Transverse colon (tissue), 4 donors: Measurements from ENCODE around the gene SNTG2.

Source experiments
- POLR2A ChIP-seq: fragments of 450-650 bp; IDR thresholded peaks from one replicate; pipeline ENCODE4 v1.6.1; 2016; ENCODE audit warnings: antibody characterized with exemption, mild to moderate bottlenecking, moderate library complexity
- POLR2AphosphoS5 ChIP-seq, 3 donors: sonication (generic); formaldehyde crosslinking; IDR thresholded peaks; one replicate each; pipeline ENCODE4 v1.6.1; 2016; ENCODE audit warnings: antibody characterized with exemption in 3 of 3
- TF ChIP-seq, protein P1 (sequence below), 5 experiments: fragments of 200-600 bp in 3 of 5; fragments of 450-650 bp in 2 of 5; sonication (generic) in 3 of 5; IDR thresholded peaks; 1 replicate in 2 of 5; 2 replicates in 3 of 5; pipeline ENCODE4 v1.5.1; 2016 to 2017; ENCODE audit warnings: antibody characterized with exemption in 5 of 5, inconsistent platforms in 3 of 5, mild to moderate bottlenecking in 2 of 5, moderate library complexity in 1 of 5

DNA sequence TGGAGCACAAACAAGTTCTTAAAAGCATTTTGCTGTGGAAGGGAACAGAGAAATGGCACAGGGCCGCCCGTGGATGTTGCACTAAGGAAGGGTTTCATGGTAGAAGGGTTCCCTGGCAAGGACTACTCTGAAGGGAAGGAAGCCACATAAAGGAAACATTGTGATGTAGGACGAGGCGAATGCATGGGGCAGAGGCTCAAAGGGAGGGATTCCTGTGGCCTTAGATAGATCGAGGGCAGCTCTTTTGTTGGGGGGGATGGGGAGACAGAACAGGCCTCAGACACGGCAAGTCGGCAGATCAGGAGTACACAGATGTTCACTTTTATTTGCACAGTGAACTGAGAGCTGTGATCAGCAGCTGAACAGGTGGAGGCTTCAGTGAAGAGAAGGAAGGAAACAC, 205.4 kb downstream of the SNTG2 start:
- TF ChIP-seq POLR2AphosphoS5 (IDR thresholded peaks at IDR 0.05) (no peak), POLR2A (no peak)
- TF ChIP-seq, protein P1, sequence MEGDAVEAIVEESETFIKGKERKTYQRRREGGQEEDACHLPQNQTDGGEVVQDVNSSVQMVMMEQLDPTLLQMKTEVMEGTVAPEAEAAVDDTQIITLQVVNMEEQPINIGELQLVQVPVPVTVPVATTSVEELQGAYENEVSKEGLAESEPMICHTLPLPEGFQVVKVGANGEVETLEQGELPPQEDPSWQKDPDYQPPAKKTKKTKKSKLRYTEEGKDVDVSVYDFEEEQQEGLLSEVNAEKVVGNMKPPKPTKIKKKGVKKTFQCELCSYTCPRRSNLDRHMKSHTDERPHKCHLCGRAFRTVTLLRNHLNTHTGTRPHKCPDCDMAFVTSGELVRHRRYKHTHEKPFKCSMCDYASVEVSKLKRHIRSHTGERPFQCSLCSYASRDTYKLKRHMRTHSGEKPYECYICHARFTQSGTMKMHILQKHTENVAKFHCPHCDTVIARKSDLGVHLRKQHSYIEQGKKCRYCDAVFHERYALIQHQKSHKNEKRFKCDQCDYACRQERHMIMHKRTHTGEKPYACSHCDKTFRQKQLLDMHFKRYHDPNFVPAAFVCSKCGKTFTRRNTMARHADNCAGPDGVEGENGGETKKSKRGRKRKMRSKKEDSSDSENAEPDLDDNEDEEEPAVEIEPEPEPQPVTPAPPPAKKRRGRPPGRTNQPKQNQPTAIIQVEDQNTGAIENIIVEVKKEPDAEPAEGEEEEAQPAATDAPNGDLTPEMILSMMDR (IDR thresholded peaks at IDR 0.05) = no peak
